ENCODE results near the gene EPAS1.

GRCh38 chr2:46331109-46331766 is 34.0 kb downstream of the EPAS1 start:
- TF ChIP-seq MXD4 (CRISPR knock-in tag; IDR thresholded peaks at IDR 0.05), result no peak
- no peak for TF ChIP-seq MAFG (CRISPR knock-in tag; IDR thresholded peaks at IDR 0.05)
- no peak for TF ChIP-seq POLR2A (IDR thresholded peaks at IDR 0.05; ENCODE audit: insufficient read depth in 1 of 2, low read depth in 2 of 2, low read length in 2 of 2)
- no peak for TF ChIP-seq REST (IDR thresholded peaks at IDR 0.05; ENCODE audit: borderline replicate concordance in 1 of 2, low read depth in 1 of 2, low read length in 2 of 2)
- no peak for TF ChIP-seq CTCF (CRISPR knock-in tag; IDR thresholded peaks at IDR 0.05)
- TF ChIP-seq SNAI1 (CRISPR knock-in tag; IDR thresholded peaks at IDR 0.05; ENCODE audit: borderline replicate concordance), result no peak
- TF ChIP-seq CENPBD1 (CRISPR knock-in tag; IDR thresholded peaks at IDR 0.05; ENCODE audit: borderline replicate concordance, low read depth), result no peak
- TF ChIP-seq EZH2 (conservative IDR thresholded peaks at IDR 0.05; ENCODE audit: low read depth, low read length), result no peak
- no peak for TF ChIP-seq POLR2AphosphoS5 (IDR thresholded peaks at IDR 0.05; ENCODE audit: low read depth, low read length)
